Esophagus (tissue), 2 donors: ENCODE measurements around the gene NBPF14. TPM values are rescaled to one million over a fixed set of nuclear protein-coding genes. Genes with fewer than 3 reads are reported as not detected.
"Not testable (repeated sequence)": the region's sequence is repeated elsewhere in the genome, so short reads cannot be mapped to it uniquely, and the experiment has no call there.

Experiments
- H3K27ac ChIP-seq, 2 donors: one replicate each; pipeline ENCODE4 v1.5.1; 2013; ENCODE audit warnings: low read depth in 2 of 2, mild to moderate bottlenecking in 2 of 2, inconsistent platforms in 1 of 2, low read length in 1 of 2, moderate library complexity in 1 of 2
- H3K27me3 ChIP-seq, 2 donors: one replicate each; pipeline ENCODE4 v1.6.1; 2013; ENCODE audit warnings: low read length in 2 of 2, control low read depth in 1 of 2, mild to moderate bottlenecking in 1 of 2; ENCODE audit not compliant: insufficient read depth in 2 of 2, control insufficient read depth in 1 of 2
- H3K36me3 ChIP-seq, 2 donors: one replicate each; pipeline ENCODE4 v1.6.1; 2013; ENCODE audit warnings: low read length in 1 of 2; ENCODE audit not compliant: control insufficient read depth in 2 of 2, insufficient read depth in 2 of 2
- H3K4me1 ChIP-seq, 2 donors: one replicate each; pipeline ENCODE4 v1.6.1; 2013; ENCODE audit warnings: low read length in 1 of 2; ENCODE audit not compliant: control insufficient read depth in 2 of 2, insufficient read depth in 2 of 2
- H3K4me3 ChIP-seq, 2 donors: one replicate each; pipeline ENCODE4 v1.5.1; 2013; ENCODE audit warnings: low read length in 2 of 2, mild to moderate bottlenecking in 2 of 2, low read depth in 1 of 2, moderate library complexity in 1 of 2
- H3K9me3 ChIP-seq, 2 donors: one replicate each; pipeline ENCODE4 v1.6.1; 2013; ENCODE audit warnings: mild to moderate bottlenecking in 2 of 2, low read depth in 1 of 2, low read length in 1 of 2, moderate library complexity in 1 of 2; ENCODE audit not compliant: control insufficient read depth in 2 of 2, insufficient read depth in 1 of 2
- WGBS, 2 donors: extraction: QIAGEN DNeasy Blood & Tissue Kit; methylation state at CpG; one replicate each; pipeline ENCODE4 v1.1.7; 2013; 5-methylcytosine and 5-hydroxymethylcytosine counted together
- polyA plus RNA-seq, 2 donors: library from polyadenylated mRNA; stranded (reverse); fragments of 200-250 nt; gene quantifications; one replicate each; pipeline ENCODE4 v1.2.3, GENCODE V29; 2013
- donor health status: healthy with polysubstance abuse.
- donor health status: Bipolar disorder and iron deficiency.

NBPF14 gene, protein sequence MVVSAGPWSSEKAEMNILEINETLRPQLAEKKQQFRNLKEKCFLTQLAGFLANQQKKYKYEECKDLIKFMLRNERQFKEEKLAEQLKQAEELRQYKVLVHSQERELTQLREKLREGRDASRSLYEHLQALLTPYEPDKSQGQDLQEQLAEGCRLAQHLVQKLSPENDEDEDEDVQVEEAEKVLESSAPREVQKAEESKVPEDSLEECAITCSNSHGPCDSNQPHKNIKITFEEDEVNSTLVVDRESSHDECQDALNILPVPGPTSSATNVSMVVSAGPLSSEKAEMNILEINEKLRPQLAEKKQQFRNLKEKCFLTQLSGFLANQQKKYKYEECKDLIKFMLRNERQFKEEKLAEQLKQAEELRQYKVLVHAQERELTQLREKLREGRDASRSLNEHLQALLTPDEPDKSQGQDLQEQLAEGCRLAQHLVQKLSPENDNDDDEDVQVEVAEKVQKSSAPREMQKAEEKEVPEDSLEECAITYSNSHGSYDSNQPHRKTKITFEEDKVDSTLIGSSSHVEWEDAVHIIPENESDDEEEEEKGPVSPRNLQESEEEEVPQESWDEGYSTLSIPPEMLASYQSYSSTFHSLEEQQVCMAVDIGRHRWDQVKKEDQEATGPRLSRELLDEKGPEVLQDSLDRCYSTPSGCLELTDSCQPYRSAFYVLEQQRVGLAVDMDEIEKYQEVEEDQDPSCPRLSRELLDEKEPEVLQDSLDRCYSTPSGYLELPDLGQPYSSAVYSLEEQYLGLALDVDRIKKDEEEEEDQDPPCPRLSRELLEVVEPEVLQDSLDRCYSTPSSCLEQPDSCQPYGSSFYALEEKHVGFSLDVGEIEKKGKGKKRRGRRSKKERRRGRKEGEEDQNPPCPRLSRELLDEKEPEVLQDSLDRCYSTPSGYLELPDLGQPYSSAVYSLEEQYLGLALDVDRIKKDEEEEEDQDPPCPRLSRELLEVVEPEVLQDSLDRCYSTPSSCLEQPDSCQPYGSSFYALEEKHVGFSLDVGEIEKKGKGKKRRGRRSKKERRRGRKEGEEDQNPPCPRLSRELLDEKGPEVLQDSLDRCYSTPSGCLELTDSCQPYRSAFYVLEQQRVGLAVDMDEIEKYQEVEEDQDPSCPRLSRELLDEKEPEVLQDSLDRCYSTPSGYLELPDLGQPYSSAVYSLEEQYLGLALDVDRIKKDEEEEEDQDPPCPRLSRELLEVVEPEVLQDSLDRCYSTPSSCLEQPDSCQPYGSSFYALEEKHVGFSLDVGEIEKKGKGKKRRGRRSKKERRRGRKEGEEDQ (N-terminal part only)
- polyA plus RNA-seq: 10 to 100 TPM; 17.4 to 18.8 TPM

GRCh38 chr1:148595911-148596310 is at the start of gene NBPF14:
NBPF14 (minus strand) TSS chr1:148596011; CDS start chr1:148595717, 294 bp downstream.
- no CpG with 5 or more reads among the region's 5 CpGs for WGBS, 2 donors
- not testable (repeated sequence) for H3K27ac ChIP-seq, H3K9me3 ChIP-seq, H3K27me3 ChIP-seq, H3K4me1 ChIP-seq, H3K4me3 ChIP-seq, H3K36me3 ChIP-seq

DNA sequence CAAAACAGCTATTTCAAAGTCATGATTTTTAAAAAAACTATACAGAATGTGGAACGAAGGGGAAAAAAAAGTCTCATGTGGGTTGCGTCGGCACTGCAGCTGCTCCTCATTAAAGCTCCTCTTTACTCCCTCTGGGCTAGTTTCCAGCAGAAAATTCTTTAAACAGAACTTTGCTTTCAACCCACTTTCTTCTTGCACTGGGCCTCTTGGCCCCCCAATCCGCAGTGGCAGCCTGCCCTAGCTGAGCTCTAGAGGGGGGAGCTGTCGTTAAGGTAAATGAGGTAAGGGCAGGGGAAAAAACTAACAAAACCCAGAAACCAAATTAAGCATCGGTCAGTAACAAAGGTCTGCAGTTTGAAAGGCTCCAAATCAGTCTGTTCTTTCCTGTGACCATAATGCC is 29.6 kb upstream of the NBPF14 start:
- 15 to 33% methylated on average over 1 to 2 of the region's 6 CpGs for WGBS, 2 donors
- H3K36me3 ChIP-seq, H3K4me1 ChIP-seq, H3K9me3 ChIP-seq, H3K27ac ChIP-seq, H3K4me3 ChIP-seq, H3K27me3 ChIP-seq: not testable (repeated sequence)

DNA sequence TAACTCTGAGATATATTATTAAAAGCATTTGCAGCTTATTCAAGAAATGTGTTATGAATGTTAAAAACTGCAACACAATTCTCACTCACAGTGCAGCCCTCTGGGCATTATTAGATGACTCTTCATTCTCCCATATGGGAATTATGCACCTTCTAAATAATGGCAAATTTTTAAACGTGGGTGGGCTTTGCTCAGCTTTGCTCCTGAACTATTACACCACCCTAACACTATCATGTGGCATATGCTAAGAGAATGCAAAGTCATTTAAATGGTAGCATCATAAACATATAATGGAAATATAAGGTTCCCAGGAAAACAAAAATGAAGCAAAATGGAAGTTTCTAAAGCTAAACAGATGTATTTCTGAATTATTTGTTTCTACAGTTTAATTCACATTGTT is 22.4 kb upstream of the NBPF14 start:
- not testable (repeated sequence) for H3K9me3 ChIP-seq, H3K27me3 ChIP-seq, H3K36me3 ChIP-seq, H3K27ac ChIP-seq, H3K4me3 ChIP-seq, H3K4me1 ChIP-seq
- no CpG with 5 or more reads among the region's 1 CpG for WGBS, 2 donors

DNA sequence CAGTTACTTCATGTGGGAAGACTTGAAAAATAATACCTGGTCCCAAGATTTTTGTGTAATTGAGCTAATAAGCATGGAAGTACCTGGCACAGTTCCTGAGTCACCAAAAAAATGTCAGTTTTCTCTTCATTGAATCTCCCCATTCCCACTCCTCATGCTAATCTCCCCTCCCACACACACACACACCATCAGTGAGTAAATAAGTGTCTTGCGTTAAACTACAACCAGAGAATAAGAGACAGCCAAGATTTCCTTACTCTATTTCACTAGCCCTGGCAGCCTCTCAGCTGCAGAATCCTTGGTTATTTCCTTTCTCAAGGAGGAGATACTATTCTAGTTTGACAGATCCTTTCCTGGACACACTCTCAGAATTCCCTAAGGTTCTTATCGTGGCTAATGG is 9.5 kb upstream of the NBPF14 start:
- H3K27ac ChIP-seq, H3K27me3 ChIP-seq, H3K4me3 ChIP-seq, H3K9me3 ChIP-seq, H3K36me3 ChIP-seq, H3K4me1 ChIP-seq: not testable (repeated sequence)
- 60 to 70% methylated on average over 1 of the region's 2 CpGs for WGBS, 2 donors

- H3K4me1 ChIP-seq, H3K9me3 ChIP-seq, H3K27me3 ChIP-seq, H3K36me3 ChIP-seq, H3K4me3 ChIP-seq, H3K27ac ChIP-seq: not testable (repeated sequence)
- WGBS, 2 donors: 0 to 10% methylated on average over 1 to 2 of the region's 5 CpGs
Measured at GRCh38 chr1:148595360-148595759, 451 bp downstream of the NBPF14 start.

DNA sequence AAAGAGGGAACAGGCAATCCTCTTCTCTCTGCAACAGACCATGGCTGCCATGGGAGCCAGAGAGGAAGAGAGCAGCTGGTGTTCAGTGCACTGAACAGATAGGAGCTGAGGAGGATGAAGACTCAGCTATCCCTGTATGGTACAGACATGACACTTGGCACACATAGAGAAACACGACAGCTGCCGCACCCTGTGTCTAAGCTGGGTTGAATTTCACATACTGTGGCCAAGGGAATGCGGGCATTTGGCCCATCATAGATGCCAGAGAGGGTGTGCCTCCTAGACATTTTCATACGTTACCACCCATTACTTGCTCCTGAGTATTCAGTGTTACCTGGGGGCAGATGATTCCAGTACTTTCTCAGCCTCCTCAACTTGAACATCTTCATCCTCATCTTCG is 4.7 kb downstream of the NBPF14 start:
- H3K4me3 ChIP-seq, H3K4me1 ChIP-seq, H3K27ac ChIP-seq, H3K27me3 ChIP-seq, H3K9me3 ChIP-seq, H3K36me3 ChIP-seq: not testable (repeated sequence)
- 62 to 100% methylated on average over 1 to 4 of the region's 5 CpGs for WGBS, 2 donors

DNA sequence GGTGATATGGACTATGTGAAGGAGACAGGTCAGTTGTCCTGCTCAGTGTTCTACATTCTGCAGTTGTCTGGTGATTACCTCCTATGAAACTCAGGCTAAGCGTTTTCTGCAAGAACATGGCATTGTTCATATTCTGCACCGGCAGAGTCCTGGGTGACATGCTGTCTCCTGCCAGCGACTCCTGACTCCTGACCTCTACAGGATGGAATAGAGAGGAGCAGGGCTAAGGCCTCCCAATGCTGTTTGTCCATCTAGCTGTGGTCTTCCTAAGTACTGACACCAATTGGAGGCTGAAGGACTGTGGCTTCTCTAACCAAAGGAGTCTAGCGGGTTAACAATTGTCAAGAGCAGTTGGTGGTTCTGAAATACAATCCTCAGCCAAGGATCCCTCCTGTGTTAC is 63.7 kb downstream of the NBPF14 start:
- H3K27me3 ChIP-seq, H3K4me3 ChIP-seq, H3K4me1 ChIP-seq, H3K36me3 ChIP-seq, H3K27ac ChIP-seq, H3K9me3 ChIP-seq: not testable (repeated sequence)
- WGBS, 2 donors: 79 to 83% methylated on average over 2 to 3 of the region's 4 CpGs

DNA sequence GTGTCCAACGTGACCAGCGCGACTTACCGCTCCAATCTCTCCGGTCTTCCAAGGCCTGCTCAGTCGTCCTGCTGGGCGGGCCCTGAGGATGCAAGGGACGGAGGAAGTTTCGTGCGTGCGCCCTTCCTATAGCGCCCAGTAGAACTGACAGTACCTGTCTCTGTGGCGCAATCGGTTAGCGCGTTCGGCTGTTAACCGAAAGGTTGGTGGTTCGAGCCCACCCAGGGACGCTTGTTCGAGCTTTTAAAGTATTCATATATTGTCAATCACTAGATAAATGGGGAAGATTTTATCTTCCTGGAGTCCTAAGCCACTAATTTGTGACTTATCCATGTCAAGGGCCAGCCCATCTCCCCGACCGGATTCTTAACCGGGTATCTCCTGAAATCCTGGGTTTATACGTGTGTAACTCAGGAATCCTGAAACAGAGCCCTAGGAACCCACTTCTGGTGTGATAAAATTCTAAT is 66.7 kb downstream of the NBPF14 start:
- not testable (repeated sequence) for H3K27ac ChIP-seq, H3K36me3 ChIP-seq, H3K27me3 ChIP-seq, H3K4me1 ChIP-seq, H3K9me3 ChIP-seq, H3K4me3 ChIP-seq
- WGBS, 2 donors: 1 to 2% methylated on average over 13 to 25 of the region's 25 CpGs

DNA sequence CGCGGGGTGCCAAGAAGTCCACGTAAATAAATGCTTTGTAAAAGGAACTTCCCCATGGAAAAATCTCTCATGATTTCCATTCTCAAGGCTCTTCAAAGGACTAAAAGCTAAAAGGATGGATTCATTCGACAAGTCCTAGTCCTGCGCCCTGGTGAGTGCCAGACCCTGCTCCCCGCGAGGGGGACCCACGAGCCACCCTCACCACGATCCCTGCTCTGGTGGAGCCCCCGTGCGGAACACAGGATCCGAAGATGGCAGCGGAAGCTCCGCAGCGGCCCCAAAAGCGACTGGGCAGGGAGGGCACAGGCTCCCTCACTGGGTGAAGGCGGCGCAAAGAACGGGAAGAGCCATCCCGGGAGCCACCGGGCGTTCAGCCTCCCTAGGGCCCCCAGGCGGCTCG is 67.2 kb downstream of the NBPF14 start:
- H3K9me3 ChIP-seq, H3K27ac ChIP-seq, H3K36me3 ChIP-seq, H3K4me1 ChIP-seq, H3K4me3 ChIP-seq, H3K27me3 ChIP-seq: not testable (repeated sequence)
- WGBS, 2 donors: 0 to 1% methylated on average over 3 to 5 of the region's 24 CpGs
